DLD1 (cell line): Measurements from ENCODE around the gene KRTAP29-1.
"Not testable (repeated sequence)": the region's sequence is repeated elsewhere in the genome, so short reads cannot be mapped to it uniquely, and the experiment has no call there.

Source experiments
- in situ Hi-C: cut with HindIII; loops from 2 replicates; pipeline ENCODE4 v1.10.0; 2017; ENCODE audit warnings: low sequenced_read_pairs

The KRTAP29-1 gene

DNA sequence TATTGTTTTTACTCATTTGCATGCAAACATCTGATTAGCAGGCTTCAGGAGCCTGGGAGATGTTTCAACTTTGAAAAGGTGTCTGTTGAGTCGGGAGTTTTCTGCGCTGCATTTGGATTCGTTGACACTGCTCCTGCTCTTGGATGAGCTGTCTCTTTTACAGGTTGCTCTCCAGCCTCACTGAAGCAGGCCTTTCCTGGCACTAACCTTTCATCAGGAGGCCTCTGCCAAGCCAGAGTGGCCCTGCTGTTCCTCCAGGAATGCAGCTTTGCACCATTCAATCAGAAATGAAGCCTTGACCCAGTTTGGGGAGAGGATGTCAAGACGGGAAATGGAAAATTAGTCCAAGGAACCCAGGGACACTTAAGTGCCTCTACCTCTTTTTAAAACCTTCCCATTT is 330 bp upstream of the KRTAP29-1 start:
- in situ Hi-C loops, result no loop called here

DNA sequence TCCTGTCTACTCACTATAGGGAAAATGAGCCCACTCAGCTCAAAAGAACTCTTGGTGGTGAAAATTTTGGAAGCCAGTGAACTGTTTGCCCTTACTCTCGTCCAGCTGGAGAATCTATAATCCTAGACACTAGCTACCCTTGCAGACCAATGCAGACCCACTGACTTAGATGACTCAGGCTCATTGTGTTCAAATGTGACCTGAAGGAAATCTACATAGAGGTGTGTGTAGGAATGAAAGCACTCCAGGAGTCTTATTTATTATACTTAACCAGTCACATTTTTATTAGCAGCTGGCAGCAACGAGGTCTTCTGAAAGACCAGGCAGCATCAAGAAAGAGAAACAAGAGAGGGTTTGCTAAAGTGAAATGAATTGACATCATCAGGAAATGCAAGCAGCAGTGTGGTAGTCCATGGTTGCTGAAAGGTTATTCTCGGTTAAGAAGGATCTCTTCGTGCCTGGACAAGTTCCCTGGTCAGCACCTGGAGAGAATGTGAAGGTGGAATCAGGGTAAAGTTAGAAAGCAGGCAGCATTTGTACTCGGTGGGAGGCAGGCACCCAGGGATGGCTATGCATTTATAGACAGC is 1.4 kb downstream of the KRTAP29-1 start:
- in situ Hi-C loops, result no loop called here

DNA sequence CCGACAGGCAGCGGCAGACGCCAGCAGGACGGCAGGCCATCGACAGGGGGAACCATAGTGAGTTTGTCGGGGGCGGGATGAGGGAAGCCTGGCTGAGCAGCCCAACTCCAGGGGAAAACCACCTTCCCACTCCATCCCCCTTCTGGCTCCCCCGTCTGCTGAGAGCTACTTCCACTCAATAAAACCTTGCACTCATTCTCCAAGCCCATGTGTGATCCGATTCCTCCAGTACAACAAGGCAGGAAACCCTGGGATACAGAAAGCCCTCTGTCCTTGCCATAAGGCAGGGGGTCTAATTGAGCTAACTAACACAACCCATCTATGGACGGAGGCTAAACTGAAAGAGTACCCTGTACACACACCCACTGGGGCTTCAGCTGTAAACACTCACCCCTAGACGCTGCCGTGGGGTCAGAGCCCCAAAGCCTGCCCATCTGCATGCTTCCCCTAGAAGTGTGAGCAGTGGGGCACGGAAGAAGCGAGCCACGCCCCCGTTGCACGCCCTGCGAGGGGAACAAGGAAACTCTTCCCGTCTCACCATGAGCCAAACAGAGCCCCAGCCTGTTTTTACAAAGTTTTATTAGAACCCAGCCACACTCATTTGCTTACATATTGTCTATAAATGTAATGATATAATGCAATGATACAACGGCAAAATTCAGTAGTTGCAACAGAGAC is 4.1 kb downstream of the KRTAP29-1 start:
- in situ Hi-C loops, result no loop called here

- in situ Hi-C loops, result no loop called here
Observed at GRCh38 chr17:41296846-41297245, 5.8 kb downstream of the KRTAP29-1 start.

- in situ Hi-C loops, result no loop called here
Observed at GRCh38 chr17:41294016-41294415, 8.6 kb downstream of the KRTAP29-1 start.

- in situ Hi-C loops, result no loop called here
Observed at GRCh38 chr17:41287050-41287449, 15.6 kb downstream of the KRTAP29-1 start.

DNA sequence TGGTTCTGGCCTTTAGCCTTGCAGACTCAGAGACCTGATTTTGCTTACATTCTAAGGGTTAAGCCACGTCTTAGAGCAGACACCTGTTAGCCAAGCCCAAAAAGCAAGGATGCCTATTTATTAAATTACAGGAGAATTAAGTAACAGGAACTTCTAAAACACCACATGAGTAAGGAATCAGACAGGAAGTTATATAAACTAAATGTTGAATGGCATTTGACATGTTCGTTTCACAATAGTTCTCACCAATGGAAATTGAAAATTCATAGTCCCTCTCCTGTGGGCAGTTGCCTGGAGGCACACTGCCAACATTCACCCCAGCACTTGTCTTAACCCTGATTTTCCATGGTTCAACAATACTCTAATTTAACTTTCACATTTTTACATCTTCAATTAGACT is 18.1 kb downstream of the KRTAP29-1 start:
- in situ Hi-C loops, result no loop called here

GRCh38 chr17:41284043-41284442 is 18.6 kb downstream of the KRTAP29-1 start:
- in situ Hi-C loops, result no loop called here

DNA sequence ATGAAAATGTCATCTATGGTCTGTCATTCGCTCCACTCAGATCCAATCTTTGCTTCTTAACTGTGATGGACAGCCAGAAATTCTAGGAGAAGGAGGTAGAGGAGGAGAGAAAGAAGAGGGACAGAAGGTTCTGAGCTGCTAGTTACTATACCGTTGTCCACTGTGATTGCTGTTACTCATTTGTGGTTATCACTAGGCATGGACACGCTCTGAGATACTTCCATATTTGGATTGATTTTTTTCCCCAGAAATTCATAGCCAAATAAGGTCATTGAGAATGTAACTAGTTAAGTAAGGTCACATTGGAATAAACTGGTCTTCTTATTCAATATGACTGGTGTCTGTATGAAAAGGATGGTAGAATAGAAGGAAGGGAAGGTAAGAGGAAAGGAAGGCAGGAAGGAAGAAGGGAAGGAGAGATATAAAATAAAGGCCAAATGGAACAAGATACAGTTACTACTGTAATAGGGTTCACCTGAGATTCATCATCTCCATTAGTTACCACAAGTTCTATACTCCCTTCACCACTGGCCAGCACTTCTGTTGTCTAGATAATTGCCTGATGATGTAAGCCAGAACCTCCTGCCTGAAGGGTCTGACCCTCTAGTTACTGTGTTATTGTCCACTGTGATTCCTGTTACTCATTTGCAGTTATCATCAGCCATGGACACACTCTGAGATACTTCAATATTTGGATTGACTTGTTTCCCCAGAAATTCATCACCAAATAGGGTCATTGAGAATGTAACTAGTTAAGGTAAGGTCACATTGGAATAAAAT is 24.3 kb downstream of the KRTAP29-1 start:
- in situ Hi-C loops, result no loop called here

GRCh38 chr17:41275648-41276190 is 26.9 kb downstream of the KRTAP29-1 start, which contains the start of gene KRTAP9-7:
TSS of gene KRTAP9-7 (plus strand) at chr17:41275698. CDS start at chr17:41275698, 0 bp downstream.
- in situ Hi-C loops, result not testable (repeated sequence)

DNA sequence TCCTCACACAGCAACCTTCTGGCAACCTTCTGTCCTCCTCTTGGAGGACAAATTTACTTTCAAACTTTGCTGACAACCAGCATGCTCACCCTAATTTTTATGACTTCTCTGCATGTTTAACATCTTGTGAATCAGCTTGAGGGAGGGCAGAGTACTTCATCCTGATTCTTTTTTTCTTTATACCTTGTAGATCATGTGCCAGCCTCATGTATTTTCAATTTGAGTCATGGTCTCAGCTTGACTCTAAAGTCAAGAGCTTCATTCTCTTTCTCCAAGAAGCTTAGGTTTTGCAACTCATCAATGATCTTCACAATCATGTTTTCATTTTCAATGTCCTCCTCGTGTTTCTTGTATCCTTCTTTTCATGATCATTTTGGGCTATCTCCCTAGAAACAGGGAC is 30.8 kb downstream of the KRTAP29-1 start:
- in situ Hi-C loops, result no loop called here

DNA sequence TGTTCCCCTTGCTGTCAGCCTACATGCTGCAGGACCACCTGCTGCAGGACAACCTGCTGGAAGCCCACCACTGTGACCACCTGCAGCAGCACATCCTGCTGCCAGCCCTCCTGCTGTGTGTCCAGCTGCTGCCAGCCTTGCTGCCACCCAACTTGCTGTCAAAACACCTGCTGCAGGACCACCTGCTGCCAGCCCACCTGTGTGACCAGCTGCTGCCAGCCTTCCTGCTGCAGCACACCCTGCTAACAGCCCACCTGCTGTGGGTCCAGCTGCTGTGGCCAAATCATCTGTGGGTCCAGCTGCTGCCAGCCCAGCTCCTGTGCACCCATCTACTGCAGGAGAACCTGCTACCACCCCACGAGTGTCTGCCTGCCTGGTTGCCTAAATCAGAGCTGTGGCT is 31.3 kb downstream of the KRTAP29-1 start:
- in situ Hi-C loops, result not testable (repeated sequence)

DNA sequence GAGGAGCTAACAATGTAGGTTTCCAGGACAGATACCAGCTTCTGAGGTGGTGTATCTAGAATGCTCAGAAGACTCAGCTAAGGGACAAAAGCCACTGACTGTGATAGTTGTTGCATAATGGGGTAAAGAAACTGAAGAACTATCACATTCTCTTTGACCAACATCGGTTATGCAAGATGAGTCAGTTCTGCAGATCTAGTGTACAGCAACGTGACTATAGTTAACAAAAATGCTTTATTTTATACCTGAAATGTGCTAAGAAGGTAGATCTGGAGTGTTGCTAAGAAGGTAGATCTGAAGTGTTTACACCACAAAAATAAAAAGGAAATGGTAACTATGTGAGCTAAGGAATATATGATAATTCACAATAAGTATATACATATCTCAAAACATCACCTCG is 34.9 kb downstream of the KRTAP29-1 start:
- in situ Hi-C loops, result no loop called here

DNA sequence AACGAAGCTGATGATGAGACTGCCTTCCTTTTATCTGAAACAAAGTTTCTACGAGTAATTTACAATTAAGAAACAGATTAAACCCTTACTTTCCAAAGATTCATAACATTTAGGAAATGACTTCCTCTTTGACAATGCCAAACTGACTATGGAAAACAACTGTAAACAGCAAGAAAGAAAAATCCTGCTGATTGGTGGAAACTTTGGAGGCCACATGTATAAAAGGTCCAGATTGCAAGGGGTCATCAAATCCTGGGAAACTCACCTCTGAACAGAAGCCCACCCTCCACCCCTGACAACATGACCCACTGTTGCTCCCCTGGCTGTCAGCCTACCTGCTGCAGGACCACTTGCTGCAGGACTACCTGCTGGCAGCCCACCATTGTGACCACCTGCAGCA is 37.6 kb downstream of the KRTAP29-1 start, which contains the start of gene KRTAP9-6:
Gene KRTAP9-6, plus strand, starts transcription at position 301 of the 400 bp plus-strand sequence. Its CDS starts 0 bp downstream, at position 301.
- in situ Hi-C loops, result no loop called here

DNA sequence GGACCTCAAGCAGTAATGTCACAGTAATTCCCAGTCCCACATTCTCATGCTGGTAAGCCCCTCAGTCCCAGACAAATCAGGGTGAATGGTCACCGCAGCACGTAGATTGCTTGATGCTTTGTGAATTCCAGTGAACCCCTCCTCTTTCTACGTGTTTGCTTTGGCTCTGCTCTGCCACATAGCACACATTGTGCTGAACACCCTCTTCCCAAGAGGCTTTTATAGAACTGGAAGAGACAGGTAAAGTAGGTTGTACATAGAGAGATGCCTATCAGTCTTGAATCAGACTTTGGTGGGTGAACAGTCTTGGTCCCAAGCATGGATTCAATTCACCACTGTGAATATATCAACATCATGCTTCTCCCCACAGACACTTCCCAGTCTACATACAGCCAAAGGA is 38.1 kb downstream of the KRTAP29-1 start:
- in situ Hi-C loops, result no loop called here

- in situ Hi-C loops, result no loop called here
Observed at GRCh38 chr17:41263212-41263611, 39.4 kb downstream of the KRTAP29-1 start.

DNA sequence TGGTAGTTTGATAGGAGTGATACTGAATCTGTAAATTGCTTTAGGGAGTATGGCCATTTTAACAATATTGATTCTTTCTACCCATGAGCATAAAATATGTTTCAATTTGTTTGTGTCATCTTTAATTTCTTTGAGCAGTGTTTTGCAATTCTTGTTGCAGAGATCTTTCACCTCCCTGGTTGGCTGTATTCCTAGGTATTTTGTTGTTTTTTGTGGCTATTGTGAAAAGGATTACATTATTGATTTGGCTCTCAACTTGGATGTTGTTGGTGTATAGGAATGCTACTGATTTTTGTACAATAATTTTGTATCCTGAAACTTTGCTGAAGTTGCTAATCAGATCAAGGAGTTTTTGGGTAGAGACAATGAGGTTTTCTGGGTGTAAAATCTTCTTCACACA is 44.2 kb downstream of the KRTAP29-1 start:
- in situ Hi-C loops, result no loop called here

GRCh38 chr17:41256291-41256685 is 46.4 kb downstream of the KRTAP29-1 start:
- in situ Hi-C loops, result no loop called here

DNA sequence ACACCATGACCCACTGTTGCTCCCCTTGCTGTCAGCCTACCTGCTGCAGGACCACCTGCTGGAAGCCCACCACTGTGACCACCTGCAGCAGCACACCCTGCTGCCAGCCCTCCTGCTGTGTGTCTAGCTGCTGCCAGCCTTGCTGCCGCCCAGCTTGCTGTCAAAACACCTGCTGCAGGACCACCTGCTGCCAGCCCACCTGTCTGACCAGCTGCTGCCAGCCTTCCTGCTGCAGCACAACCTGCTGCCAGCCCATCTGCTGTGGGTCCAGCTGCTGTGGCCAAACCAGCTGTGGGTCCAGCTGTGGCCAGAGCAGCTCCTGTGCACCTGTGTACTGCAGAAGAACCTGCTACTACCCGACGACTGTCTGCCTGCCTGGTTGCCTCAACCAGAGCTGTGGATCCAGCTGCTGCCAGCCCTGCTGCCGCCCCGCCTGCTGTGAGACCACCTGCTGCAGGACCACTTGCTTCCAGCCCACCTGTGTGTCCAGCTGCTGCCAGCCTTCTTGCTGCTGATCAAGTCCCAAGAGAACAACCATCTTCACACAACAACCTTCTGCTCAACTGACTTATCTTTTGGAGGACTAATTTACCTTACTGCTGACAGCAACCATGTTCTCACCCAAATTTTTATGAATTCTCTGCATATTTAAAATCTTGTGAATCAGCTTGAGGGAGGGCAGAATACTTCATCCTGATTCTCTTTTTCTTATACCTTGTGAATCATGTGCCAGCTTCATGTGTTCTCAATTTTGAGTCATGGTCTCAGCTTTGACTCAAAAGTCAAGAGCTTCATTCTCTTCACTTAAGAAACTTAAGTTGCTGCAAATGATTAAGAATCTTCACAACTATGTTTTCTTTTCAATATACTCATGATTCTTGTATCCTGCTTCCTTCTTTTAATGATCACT is 47.0 kb downstream of the KRTAP29-1 start, which contains the start of gene KRTAP9-9:
Gene KRTAP9-9, plus strand, starts transcription at position 4 of the 910 bp plus-strand sequence.
- in situ Hi-C loops, result not testable (repeated sequence)

DNA sequence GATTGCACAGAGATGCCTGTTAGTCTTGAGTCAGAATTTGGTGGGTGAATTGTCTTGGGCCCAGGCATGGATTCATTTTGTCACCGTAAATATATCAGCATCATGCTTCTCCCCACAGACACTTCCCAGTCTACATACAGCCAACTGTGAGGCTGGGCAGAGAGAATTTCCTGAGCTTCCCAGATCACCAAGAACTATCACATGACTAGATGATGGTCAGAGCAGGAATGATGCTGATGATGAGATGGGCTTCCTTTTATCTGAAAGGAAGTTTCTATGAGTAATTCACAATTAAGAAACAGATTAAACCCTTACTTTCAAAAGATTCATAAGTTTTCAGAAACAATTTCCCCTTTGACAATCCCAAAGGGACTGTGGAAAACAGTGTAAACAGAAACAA is 47.8 kb downstream of the KRTAP29-1 start:
- in situ Hi-C loops, result no loop called here
